Keratinocyte (primary cell): ENCODE data around the gene SHISA5. TPM values are rescaled to one million over a fixed set of nuclear protein-coding genes. Genes with fewer than 3 reads are reported as not detected.

ENCODE experiments used
- DNase-seq: peaks from one replicate; pipeline ENCODE4 v3.0.0-alpha.2; 2011; ENCODE audit warnings: low read depth, missing footprints, low spot score
- FAIRE-seq: peaks from 2 replicates; lab custom pipeline; 2011; peaks lifted over from hg19 to GRCh38; lab: Jason Lieb, UNC
- H2AFZ ChIP-seq: 2 replicates; pipeline ENCODE4 v1.6.0; 2012; ENCODE audit warnings: low read length, control low read depth, inconsistent platforms; ENCODE audit not compliant: control insufficient read depth
- H3K27ac ChIP-seq: 2 replicates; pipeline ENCODE4 v1.5.1; 2011; ENCODE audit warnings: low read length; ENCODE audit not compliant: control insufficient read depth, insufficient read depth
- H3K27me3 ChIP-seq: 3 replicates; pipeline ENCODE4 v1.6.0; 2011; ENCODE audit warnings: low read length; ENCODE audit not compliant: control insufficient read depth, insufficient read depth; ENCODE audit errors: extremely low read depth
- H3K36me3 ChIP-seq, 2 experiments: 2 replicates in 1 of 2; 3 replicates in 1 of 2; pipeline ENCODE4 v1.5.1; 2011; ENCODE audit warnings: low read length in 2 of 2, mild to moderate bottlenecking in 1 of 2; ENCODE audit not compliant: control insufficient read depth in 2 of 2, insufficient read depth in 2 of 2; ENCODE audit errors: extremely low read depth in 1 of 2
- H3K4me1 ChIP-seq: 3 replicates; pipeline ENCODE4 v1.5.1; 2011; ENCODE audit warnings: low read length; ENCODE audit not compliant: control insufficient read depth, insufficient read depth; ENCODE audit errors: extremely low read depth
- H3K4me2 ChIP-seq: 3 replicates; pipeline ENCODE4 v1.6.0; 2011; ENCODE audit warnings: low read depth, low read length; ENCODE audit not compliant: control insufficient read depth, insufficient read depth; ENCODE audit errors: extremely low read depth
- H3K4me3 ChIP-seq, 3 experiments: fragments of 200-600 bp in 1 of 3; sonication (generic) in 1 of 3; 2 replicates in 2 of 3; 3 replicates in 1 of 3; pipeline ENCODE4 v1.5.1; 2011 to 2016; ENCODE audit warnings: low read length in 3 of 3, mild to moderate bottlenecking in 3 of 3, control low read depth in 2 of 3, inconsistent platforms in 1 of 3, low read depth in 1 of 3, mixed read lengths in 1 of 3, mixed run types in 1 of 3, moderate library complexity in 1 of 3; ENCODE audit not compliant: control insufficient read depth in 2 of 3, insufficient read depth in 2 of 3; ENCODE audit errors: extremely low read depth in 1 of 3
- H3K79me2 ChIP-seq: 2 replicates; pipeline ENCODE4 v1.6.0; 2012; ENCODE audit warnings: low read length; ENCODE audit not compliant: control insufficient read depth, insufficient read depth
- H3K9ac ChIP-seq: 3 replicates; pipeline ENCODE4 v1.6.0; 2011; ENCODE audit warnings: low read length; ENCODE audit not compliant: control insufficient read depth, insufficient read depth; ENCODE audit errors: extremely low read depth
- H3K9me1 ChIP-seq: 3 replicates; pipeline ENCODE4 v1.6.0; 2011; ENCODE audit warnings: low read length; ENCODE audit not compliant: control insufficient read depth, insufficient read depth; ENCODE audit errors: extremely low read depth
- H3K9me3 ChIP-seq: 2 replicates; pipeline ENCODE4 v1.5.1; 2012; ENCODE audit warnings: low read depth, low read length; ENCODE audit not compliant: control insufficient read depth
- H4K20me1 ChIP-seq: 3 replicates; pipeline ENCODE4 v1.6.0; 2011; ENCODE audit warnings: low read length; ENCODE audit not compliant: control insufficient read depth, insufficient read depth; ENCODE audit errors: extremely low read depth
- EZH2 ChIP-seq: IDR thresholded peaks from one replicate; pipeline ENCODE4 v1.6.1; 2012; ENCODE audit warnings: inconsistent platforms, mild to moderate bottlenecking, low read length, moderate library complexity
- dilution Hi-C: fragments of 300-500 bp; cut with MboI; formaldehyde crosslinking; loops from one replicate; pipeline ENCODE4 v1.7.0; 2020; ENCODE audit warnings: low sequenced_read_pairs; ENCODE audit not compliant: extremely low pct_ligation_motif_present
- polyA plus RNA-seq, 5 experiments: library from polyadenylated mRNA; depleted of rRNA in 3 of 5; stranded (reverse) in 3 of 5; stranded (forward) in 1 of 5; unstranded in 1 of 5; fragments of >200 nt; gene quantifications; 1 replicate in 1 of 5; 2 replicates in 3 of 5; 3 replicates in 1 of 5; pipeline versions ENCODE4 v1.2.1 to v1.2.3, GENCODE V29; 2011 to 2012; ENCODE audit warnings: missing spikeins in 2 of 5, low read depth in 1 of 5, low replicate concordance in 1 of 5
- TF ChIP-seq, protein P1 (sequence below), 3 experiments: IDR thresholded peaks in 1 of 3; conservative IDR thresholded peaks in 1 of 3; optimal IDR thresholded peaks in 1 of 3; 2 replicates in 2 of 3; 3 replicates in 1 of 3; pipeline versions ENCODE3 to v1.5.1; 2011; ENCODE audit warnings: low read length in 3 of 3, mild to moderate bottlenecking in 3 of 3, moderate library complexity in 2 of 3, control low read depth in 1 of 3, inconsistent platforms in 1 of 3; ENCODE audit not compliant: insufficient read depth in 2 of 3; ENCODE audit errors: extremely low read depth in 1 of 3

The SHISA5 gene
- polyA plus RNA-seq, 1 donor (not counting 4 experiments of a cell fraction or from before 2014, with no cell fraction given), result 94.4 TPM

DNA sequence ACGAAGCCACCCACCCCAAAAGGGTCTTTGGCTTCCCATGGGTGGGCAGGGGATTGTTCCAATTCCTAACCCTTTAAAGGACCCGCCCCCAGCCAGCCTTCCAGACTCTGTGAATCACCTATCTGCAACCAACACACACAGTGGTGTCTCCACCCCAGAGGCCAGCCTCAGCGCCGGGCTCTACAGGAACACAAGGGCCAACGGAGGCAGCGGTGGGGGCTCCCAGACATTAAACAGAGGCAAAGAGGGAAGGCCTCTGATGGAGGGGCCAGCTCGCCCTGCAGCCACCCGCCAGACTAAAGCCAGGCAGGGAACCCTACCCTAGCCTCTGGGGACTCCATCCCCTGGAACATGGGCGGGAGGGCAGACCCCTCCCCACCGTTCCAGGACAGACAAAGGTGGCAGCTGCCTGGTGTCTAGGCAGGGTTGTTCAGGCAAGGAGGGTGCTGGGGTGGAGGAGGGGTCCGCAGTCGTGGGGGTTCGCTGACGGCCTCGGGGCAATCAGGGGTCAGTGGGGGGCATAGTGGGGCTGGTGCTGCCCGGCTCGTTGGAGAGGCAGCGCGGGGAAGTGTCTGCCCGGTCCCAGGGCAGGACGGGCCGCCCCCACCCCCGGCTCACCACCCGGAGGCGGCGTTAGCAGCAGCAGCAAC is 448 bp downstream of the SHISA5 start:
- FAIRE-seq, result no peak

DNA sequence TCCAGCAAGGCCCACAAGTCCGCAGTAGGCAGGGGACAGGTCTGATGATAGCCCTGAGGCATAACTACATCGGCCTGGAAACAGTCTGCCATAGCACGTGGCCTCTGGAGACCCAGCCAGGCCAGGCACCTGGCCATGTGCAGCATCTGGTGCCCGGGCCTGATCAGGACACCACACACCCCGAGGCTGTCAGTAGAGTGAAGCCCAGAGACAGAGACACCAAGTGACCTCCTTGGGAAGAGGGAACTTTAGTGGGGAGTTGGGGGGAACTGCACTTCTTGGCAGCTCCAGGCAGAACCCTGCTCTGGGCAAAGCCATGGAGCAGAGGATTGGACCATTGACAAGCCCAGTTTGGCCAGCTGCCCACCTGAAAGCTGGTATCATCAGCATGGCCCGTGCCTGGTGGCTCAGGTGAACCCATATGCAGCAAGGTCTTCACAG is 1.2 kb downstream of the SHISA5 start:
- Histone ChIP-seq H3K9me3 (no peaks in the 10 kb centered on the region), H3K4me3 (peak overlapping the region in 1 of 3 experiments; percentile 61), H3K36me3 (peaks cover 0 to 2% of the 10 kb centered on the region in 2 experiments), H3K4me1 (peaks cover 37% of the 10 kb centered on the region), H3K27ac (no peak overlapping the region), H3K9me1 (no peaks in the 10 kb centered on the region), H3K9ac (no peak overlapping the region), H3K4me2 (peak overlapping the region; percentile 88), H4K20me1 (no peaks in the 10 kb centered on the region), H2AFZ (no peak overlapping the region), H3K79me2 (no peaks in the 10 kb centered on the region), H3K27me3 (no peaks in the 10 kb centered on the region)
- dilution Hi-C loops, result no loop called here
- DNase-seq, result no peak
- no peak for FAIRE-seq
- no peak for TF ChIP-seq EZH2
- TF ChIP-seq, protein P1, sequence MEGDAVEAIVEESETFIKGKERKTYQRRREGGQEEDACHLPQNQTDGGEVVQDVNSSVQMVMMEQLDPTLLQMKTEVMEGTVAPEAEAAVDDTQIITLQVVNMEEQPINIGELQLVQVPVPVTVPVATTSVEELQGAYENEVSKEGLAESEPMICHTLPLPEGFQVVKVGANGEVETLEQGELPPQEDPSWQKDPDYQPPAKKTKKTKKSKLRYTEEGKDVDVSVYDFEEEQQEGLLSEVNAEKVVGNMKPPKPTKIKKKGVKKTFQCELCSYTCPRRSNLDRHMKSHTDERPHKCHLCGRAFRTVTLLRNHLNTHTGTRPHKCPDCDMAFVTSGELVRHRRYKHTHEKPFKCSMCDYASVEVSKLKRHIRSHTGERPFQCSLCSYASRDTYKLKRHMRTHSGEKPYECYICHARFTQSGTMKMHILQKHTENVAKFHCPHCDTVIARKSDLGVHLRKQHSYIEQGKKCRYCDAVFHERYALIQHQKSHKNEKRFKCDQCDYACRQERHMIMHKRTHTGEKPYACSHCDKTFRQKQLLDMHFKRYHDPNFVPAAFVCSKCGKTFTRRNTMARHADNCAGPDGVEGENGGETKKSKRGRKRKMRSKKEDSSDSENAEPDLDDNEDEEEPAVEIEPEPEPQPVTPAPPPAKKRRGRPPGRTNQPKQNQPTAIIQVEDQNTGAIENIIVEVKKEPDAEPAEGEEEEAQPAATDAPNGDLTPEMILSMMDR (optimal IDR thresholded peaks at IDR 0.05 in 1 of 3, IDR thresholded peaks at IDR 0.05 in 1 of 3, conservative IDR thresholded peaks at IDR 0.05 in 1 of 3; ENCODE audit: extremely low read depth in 1 of 3, insufficient read depth in 2 of 3, low read length in 3 of 3), result no peak

More for the DNA sequence above, 448 bp downstream of the SHISA5 start:
- peak overlapping the region; percentile 56 for H2AFZ ChIP-seq
- H3K36me3 ChIP-seq, result peaks cover 0 to 2% of the 10 kb centered on the region in 2 experiments
- H3K27ac ChIP-seq, result no peak overlapping the region
- no peaks in the 10 kb centered on the region for H3K9me3 ChIP-seq
- H3K9ac ChIP-seq, result peak overlapping the region; percentile 69
- peaks cover 40% of the 10 kb centered on the region for H3K4me1 ChIP-seq
- no peak for TF ChIP-seq EZH2
- TF ChIP-seq, protein P1 (optimal IDR thresholded peaks at IDR 0.05 in 1 of 3, IDR thresholded peaks at IDR 0.05 in 1 of 3, conservative IDR thresholded peaks at IDR 0.05 in 1 of 3; ENCODE audit: extremely low read depth in 1 of 3, insufficient read depth in 2 of 3, low read length in 3 of 3), result no peak
- H3K79me2 ChIP-seq, result no peaks in the 10 kb centered on the region
- peak overlapping the region; percentile 61 to 64 (median 62) for H3K4me3 ChIP-seq
- dilution Hi-C loops, result no loop called here
- no peak for DNase-seq
- no peaks in the 10 kb centered on the region for H3K27me3 ChIP-seq
- H4K20me1 ChIP-seq, result no peaks in the 10 kb centered on the region
- peak overlapping the region; percentile 88 for H3K4me2 ChIP-seq
- no peaks in the 10 kb centered on the region for H3K9me1 ChIP-seq
